SH-SY5Y (cell line): ENCODE data around the gene HSPG2.

Experiments
- GATA2 ChIP-seq: IDR thresholded peaks from 2 replicates; pipeline ENCODE4 v1.6.1; 2011; ENCODE audit warnings: mild to moderate bottlenecking, low read depth, low read length
- GATA3 ChIP-seq: IDR thresholded peaks from 2 replicates; pipeline ENCODE4 v1.6.1; 2011; ENCODE audit warnings: low read depth, mild to moderate bottlenecking, low read length, moderate library complexity

GRCh38 chr1:21836010-21836409, 101.1 kb downstream of the HSPG2 start:
- TF ChIP-seq GATA3, result no peak
- TF ChIP-seq GATA2, result no peak
